Measurements from ENCODE around the gene HLX. TPM values are rescaled to one million over a fixed set of nuclear protein-coding genes. Genes with fewer than 3 reads are reported as not detected.

Gene HLX
- total RNA-seq, 1 donor from 2014 or later = 1.4 TPM

DNA sequence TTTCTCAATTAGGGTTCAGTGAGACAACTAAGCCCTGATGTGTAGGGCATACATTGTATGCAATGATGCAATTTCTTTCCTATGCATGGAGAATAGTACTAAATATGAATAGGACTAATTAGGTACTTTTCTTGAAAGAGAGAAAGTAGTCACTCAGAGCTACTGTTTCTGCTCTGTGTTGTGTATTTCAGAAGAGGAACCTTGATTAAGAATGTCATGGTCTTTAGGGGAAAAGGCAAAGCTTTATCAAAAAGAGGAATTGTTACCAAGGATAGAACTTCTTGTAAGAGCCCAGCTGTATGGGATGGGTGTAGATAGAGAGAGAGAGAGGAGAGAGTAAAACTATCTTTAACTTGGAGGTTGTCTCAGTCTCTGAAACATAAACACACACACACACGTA is 49.1 kb downstream of the HLX start:
- H3K4me3 Mint-ChIP-seq (ENCODE audit: unreplicated experiment) = no peak overlapping the region
- DNase-seq (ENCODE audit: low spot score) = no peak
- H3K9me3 Mint-ChIP-seq (ENCODE audit: unreplicated experiment) = no peaks in the 10 kb centered on the region
- no peak overlapping the region for H3K27ac Mint-ChIP-seq (ENCODE audit: unreplicated experiment)
- peaks cover 2% of the 10 kb centered on the region for H3K27me3 Mint-ChIP-seq (ENCODE audit: unreplicated experiment)
- peaks cover 4% of the 10 kb centered on the region for H3K4me1 Mint-ChIP-seq (ENCODE audit: unreplicated experiment)
- H3K36me3 Mint-ChIP-seq (ENCODE audit: low read depth, unreplicated experiment) = no peaks in the 10 kb centered on the region
- TF ChIP-seq, protein P1, sequence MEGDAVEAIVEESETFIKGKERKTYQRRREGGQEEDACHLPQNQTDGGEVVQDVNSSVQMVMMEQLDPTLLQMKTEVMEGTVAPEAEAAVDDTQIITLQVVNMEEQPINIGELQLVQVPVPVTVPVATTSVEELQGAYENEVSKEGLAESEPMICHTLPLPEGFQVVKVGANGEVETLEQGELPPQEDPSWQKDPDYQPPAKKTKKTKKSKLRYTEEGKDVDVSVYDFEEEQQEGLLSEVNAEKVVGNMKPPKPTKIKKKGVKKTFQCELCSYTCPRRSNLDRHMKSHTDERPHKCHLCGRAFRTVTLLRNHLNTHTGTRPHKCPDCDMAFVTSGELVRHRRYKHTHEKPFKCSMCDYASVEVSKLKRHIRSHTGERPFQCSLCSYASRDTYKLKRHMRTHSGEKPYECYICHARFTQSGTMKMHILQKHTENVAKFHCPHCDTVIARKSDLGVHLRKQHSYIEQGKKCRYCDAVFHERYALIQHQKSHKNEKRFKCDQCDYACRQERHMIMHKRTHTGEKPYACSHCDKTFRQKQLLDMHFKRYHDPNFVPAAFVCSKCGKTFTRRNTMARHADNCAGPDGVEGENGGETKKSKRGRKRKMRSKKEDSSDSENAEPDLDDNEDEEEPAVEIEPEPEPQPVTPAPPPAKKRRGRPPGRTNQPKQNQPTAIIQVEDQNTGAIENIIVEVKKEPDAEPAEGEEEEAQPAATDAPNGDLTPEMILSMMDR (IDR thresholded peaks at IDR 0.05; ENCODE audit: unreplicated experiment) = no peak

DNA sequence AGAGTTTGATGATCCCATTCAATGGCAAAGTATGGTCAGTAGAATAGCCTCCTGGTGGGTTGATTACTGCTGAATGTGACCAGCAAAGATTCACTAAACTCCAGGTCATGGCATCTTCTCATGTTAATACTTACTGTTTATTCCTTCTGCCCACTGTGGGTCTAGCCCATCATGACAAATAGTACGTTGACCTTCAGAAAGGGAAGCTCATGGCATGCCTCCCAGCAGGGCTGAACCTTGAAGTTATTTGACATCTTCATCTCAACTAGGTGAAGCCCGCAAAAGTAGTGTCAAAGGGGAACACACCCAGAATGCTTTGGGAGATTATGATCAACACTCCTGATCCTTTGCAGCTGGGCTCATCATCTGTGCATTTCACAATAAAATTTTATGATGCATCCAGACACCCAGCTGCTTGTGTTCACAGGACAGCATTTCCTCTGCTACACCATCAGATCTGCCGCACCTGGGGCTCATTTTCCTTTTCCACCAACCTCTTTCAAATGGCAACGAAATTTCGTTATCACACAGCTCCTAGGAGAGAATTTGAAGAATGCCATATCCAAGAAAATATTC is 49.6 kb downstream of the HLX start:
- H3K27me3 Mint-ChIP-seq (ENCODE audit: unreplicated experiment) = peaks cover 2% of the 10 kb centered on the region
- peaks cover 4% of the 10 kb centered on the region for H3K4me1 Mint-ChIP-seq (ENCODE audit: unreplicated experiment)
- no peak for DNase-seq (ENCODE audit: low spot score)
- TF ChIP-seq, protein P1 (IDR thresholded peaks at IDR 0.05; ENCODE audit: unreplicated experiment) = no peak
- H3K4me3 Mint-ChIP-seq (ENCODE audit: unreplicated experiment) = no peak overlapping the region
- H3K9me3 Mint-ChIP-seq (ENCODE audit: unreplicated experiment) = no peaks in the 10 kb centered on the region
- no peak overlapping the region for H3K27ac Mint-ChIP-seq (ENCODE audit: unreplicated experiment)
- no peaks in the 10 kb centered on the region for H3K36me3 Mint-ChIP-seq (ENCODE audit: low read depth, unreplicated experiment)

DNA sequence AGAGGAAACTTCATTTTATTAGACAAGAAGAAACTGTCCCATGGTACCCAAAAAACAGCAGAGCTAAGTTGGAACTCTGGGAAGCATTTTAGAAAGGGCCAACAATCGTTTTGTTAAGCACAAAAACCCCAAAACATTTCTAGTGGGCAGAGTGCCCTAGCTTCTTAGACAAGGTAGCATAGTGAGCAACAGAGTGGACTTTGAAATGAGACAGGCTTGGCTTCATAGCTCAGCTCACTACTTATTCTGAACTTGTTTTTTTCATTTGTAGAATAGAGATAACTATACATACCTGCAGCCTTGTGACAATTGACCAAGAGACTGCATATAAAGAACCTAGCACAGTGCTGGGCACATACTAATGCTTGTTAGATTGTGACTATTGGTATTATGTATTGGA is 50.1 kb downstream of the HLX start:
- Mint-ChIP-seq H3K4me1 (ENCODE audit: unreplicated experiment) (peaks cover 4% of the 10 kb centered on the region), H3K4me3 (ENCODE audit: unreplicated experiment) (no peak overlapping the region), H3K36me3 (ENCODE audit: low read depth, unreplicated experiment) (no peaks in the 10 kb centered on the region), H3K27me3 (ENCODE audit: unreplicated experiment) (peaks cover 2% of the 10 kb centered on the region), H3K9me3 (ENCODE audit: unreplicated experiment) (no peaks in the 10 kb centered on the region), H3K27ac (ENCODE audit: unreplicated experiment) (no peak overlapping the region)
- TF ChIP-seq, protein P1 (IDR thresholded peaks at IDR 0.05; ENCODE audit: unreplicated experiment) = no peak
- DNase-seq (ENCODE audit: low spot score) = no peak

Other genes with a start within 250 kb of the HLX start
- gene C1orf115, start 189.1 kb upstream of the HLX start, total RNA-seq (ENCODE audit: unreplicated experiment) = 34.7 TPM
- 3.6 TPM for gene MTARC2, start 131.1 kb upstream of the HLX start, total RNA-seq (ENCODE audit: unreplicated experiment)
- 2.6 TPM for gene MTARC1, start 92.5 kb upstream of the HLX start, total RNA-seq (ENCODE audit: unreplicated experiment)

Data from endothelial cell (in vitro differentiated cells).